Small intestine (tissue), 7 donors: ENCODE data around the gene ZFPL1. TPM values are rescaled to one million over a fixed set of nuclear protein-coding genes. Genes with fewer than 3 reads are reported as not detected.
A peak's percentile ranks its signal among the peaks of the same experiment; 100 is the strongest.

Source experiments
- DNase-seq, 2 donors: peaks; one replicate each; pipeline versions ENCODE4 v3.0.0 to v3.0.0-alpha.2; 2013
- FAIRE-seq: peaks from 2 replicates; lab custom pipeline; 2012; peaks lifted over from hg19 to GRCh38; lab: Jason Lieb, UNC
- H3K27ac ChIP-seq, 3 donors: one replicate each; pipeline ENCODE4 v1.5.1; 2013; ENCODE audit warnings: low read length in 2 of 3, mild to moderate bottlenecking in 2 of 3, control low read depth in 1 of 3, inconsistent platforms in 1 of 3, low read depth in 1 of 3, moderate library complexity in 1 of 3
- H3K27me3 ChIP-seq, 3 donors: one replicate each; pipeline ENCODE4 v1.6.1; 2013; ENCODE audit warnings: low read length in 3 of 3, inconsistent platforms in 1 of 3; ENCODE audit not compliant: control insufficient read depth in 3 of 3, insufficient read depth in 3 of 3
- H3K36me3 ChIP-seq, 3 donors: one replicate each; pipeline ENCODE4 v1.6.1; 2013; ENCODE audit warnings: low read length in 3 of 3, inconsistent platforms in 1 of 3, low read depth in 1 of 3, mild to moderate bottlenecking in 1 of 3, moderate library complexity in 1 of 3; ENCODE audit not compliant: control insufficient read depth in 3 of 3, insufficient read depth in 2 of 3
- H3K4me1 ChIP-seq, 3 donors: one replicate each; pipeline ENCODE4 v1.6.1; 2013; ENCODE audit warnings: low read length in 2 of 3, inconsistent platforms in 1 of 3, low read depth in 1 of 3, mild to moderate bottlenecking in 1 of 3, moderate library complexity in 1 of 3; ENCODE audit not compliant: control insufficient read depth in 3 of 3, insufficient read depth in 2 of 3
- H3K4me3 ChIP-seq, 3 donors: one replicate each; pipeline ENCODE4 v1.5.1; 2013; ENCODE audit warnings: low read length in 3 of 3, control low read depth in 1 of 3, inconsistent platforms in 1 of 3, low read depth in 1 of 3, mild to moderate bottlenecking in 1 of 3, moderate library complexity in 1 of 3
- H3K9me3 ChIP-seq, 2 donors: one replicate each; pipeline ENCODE4 v1.6.1; 2013; ENCODE audit warnings: low read depth in 1 of 2, low read length in 1 of 2; ENCODE audit not compliant: control insufficient read depth in 2 of 2, insufficient read depth in 1 of 2
- WGBS, 3 donors: extraction: QIAGEN DNeasy Blood & Tissue Kit; methylation state at CpG; one replicate each; pipeline ENCODE4 v1.1.7; 2013; 5-methylcytosine and 5-hydroxymethylcytosine counted together
- polyA plus RNA-seq, 4 donors: library from polyadenylated mRNA; stranded (reverse) in 3 of 4; unstranded in 1 of 4; fragments of 200-250 nt in 3 of 4; fragments of 120-200 nt in 1 of 4; gene quantifications; one replicate each; pipeline versions ENCODE4 v1.2.1 to v1.2.3, GENCODE V29; 2013
- donor health status: healthy with polysubstance abuse.
- donor health status: control.
- donor health status: control.
- donor health status: Bipolar disorder and iron deficiency.
- donor health status: healthy.

ZFPL1 gene
- polyA plus RNA-seq, 4 donors: 40.5 to 65.8 (median 53.7) TPM

DNA sequence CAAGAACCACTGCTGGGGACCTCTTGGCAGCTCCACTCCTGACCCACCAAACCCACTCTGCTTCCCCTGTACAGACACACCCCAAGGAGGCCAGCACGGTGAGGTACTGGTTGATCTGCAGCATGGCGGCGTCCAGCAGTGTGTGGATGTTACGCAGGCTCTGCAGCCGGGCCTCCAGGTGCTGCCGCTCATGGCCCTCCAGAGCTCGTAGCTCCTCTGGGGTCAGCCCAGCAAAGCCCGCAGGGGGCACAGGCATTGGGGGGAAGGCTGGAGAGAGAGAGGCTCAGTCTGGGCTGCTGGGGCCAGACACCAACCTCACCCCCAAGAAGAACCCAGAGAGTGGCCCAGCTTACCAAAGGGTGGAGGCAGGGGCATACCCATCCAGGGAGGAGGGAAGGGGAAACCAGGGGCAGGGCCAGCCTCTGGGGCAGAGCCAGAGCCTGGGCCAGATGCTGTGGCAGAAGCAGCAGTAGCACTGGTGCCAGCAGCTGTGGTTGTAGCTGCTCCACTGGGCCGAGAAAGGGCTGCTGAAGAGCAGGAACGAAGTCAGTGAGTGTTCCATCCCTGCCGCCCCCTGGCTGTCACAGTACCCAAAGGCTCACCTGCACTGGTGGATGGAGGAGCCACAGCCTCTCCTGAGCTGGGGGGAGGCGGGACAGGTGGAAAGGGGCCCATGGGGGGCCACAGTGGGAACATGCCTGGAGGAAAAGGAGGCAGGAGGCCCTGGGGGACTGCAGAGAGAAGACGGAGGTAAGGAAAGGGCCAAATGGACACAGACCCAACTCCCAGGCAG, 45.8 kb downstream of the ZFPL1 start:
- no peak for DNase-seq
- Histone ChIP-seq H3K27me3 (no peaks in the 10 kb centered on the region), H3K4me3 (no peak overlapping the region), H3K4me1 (peaks cover 0 to 10% (median 4%) of the 10 kb centered on the region in 3 donors), H3K36me3 (peaks cover 22 to 84% (median 37%) of the 10 kb centered on the region in 3 donors), H3K9me3 (no peaks in the 10 kb centered on the region), H3K27ac (no peak overlapping the region)
- no peak for FAIRE-seq
- WGBS, 3 donors: 87 to 91% (median 91%) methylated on average over 12 to 13 of the region's 13 CpGs

- H3K27ac ChIP-seq: no peak overlapping the region
- H3K36me3 ChIP-seq: peaks cover 22 to 75% (median 35%) of the 10 kb centered on the region in 3 donors
- H3K4me3 ChIP-seq: no peak overlapping the region
- DNase-seq: no peak
- WGBS, 3 donors: 85 to 87% (median 86%) methylated on average over 18 to 19 of the region's 19 CpGs
- H3K9me3 ChIP-seq: no peaks in the 10 kb centered on the region
- FAIRE-seq: no peak
- H3K4me1 ChIP-seq: peaks cover 0 to 16% (median 4%) of the 10 kb centered on the region in 3 donors
- H3K27me3 ChIP-seq: no peaks in the 10 kb centered on the region
These were observed 46.8 kb downstream of the ZFPL1 start for GRCh38 chr11:65130631-65131416.

GRCh38 chr11:65131417-65131776, 47.4 kb downstream of the ZFPL1 start:
- H3K36me3 ChIP-seq: peaks cover 22 to 69% (median 34%) of the 10 kb centered on the region in 3 donors
- 72 to 88% (median 80%) methylated on average over 3 of the region's 3 CpGs for WGBS, 3 donors
- FAIRE-seq: no peak

GRCh38 chr11:65131895-65132237, 47.8 kb downstream of the ZFPL1 start:
- FAIRE-seq (no peak), DNase-seq (no peak)
- peak overlapping the region in 1 of 3 donors; percentile 7 for H3K27ac ChIP-seq
- peaks cover 2 to 20% (median 7%) of the 10 kb centered on the region in 3 donors for H3K4me1 ChIP-seq
- peaks cover 22 to 64% (median 34%) of the 10 kb centered on the region in 3 donors for H3K36me3 ChIP-seq
- WGBS, 3 donors: 68 to 83% (median 82%) methylated on average over 6 of the region's 6 CpGs
- H3K27me3 ChIP-seq: no peaks in the 10 kb centered on the region
- no peak overlapping the region for H3K4me3 ChIP-seq
- no peaks in the 10 kb centered on the region for H3K9me3 ChIP-seq

More at GRCh38 chr11:65131417-65131776, 47.4 kb downstream of the ZFPL1 start:
- peaks cover 2 to 20% (median 4%) of the 10 kb centered on the region in 3 donors for H3K4me1 ChIP-seq
- no peak overlapping the region for H3K4me3 ChIP-seq
- no peak overlapping the region for H3K27ac ChIP-seq
- no peaks in the 10 kb centered on the region for H3K9me3 ChIP-seq
- DNase-seq: no peak
- H3K27me3 ChIP-seq: no peaks in the 10 kb centered on the region

DNA sequence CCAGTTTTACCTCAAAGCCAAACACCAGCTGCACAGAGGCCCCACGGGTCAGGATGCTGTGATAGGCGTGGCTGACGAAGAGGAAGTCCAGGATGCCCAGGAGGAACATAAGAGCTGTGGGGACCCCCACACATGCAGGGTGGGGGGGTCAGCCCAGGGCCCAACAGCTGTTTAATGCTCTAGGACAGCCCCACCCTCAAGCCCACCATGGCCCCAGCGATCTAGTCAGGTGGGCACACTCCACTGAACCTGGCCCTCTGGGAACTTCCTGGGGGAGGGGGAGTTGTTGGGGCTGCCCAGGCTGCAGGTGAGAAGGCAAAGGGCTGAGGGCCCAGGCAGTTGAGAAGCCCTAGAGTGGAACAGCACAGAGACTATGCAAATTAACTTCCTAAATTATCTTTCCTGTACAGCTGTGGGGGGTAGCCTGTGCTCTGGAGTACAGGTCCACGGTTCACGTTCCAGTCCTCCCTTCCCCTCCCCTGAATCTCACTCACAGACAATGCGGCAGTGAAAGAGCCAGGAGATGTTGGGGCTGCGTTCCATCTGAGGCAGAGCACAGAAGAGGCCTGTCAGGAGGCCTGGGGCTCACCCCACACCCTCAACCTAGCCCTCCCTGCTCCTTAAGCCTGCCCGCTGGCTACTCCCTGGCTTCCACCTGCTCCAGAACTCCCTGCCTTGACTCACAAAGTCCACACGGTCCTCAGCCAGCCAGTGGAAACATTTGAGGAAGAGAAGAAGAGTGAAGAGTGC, 48.4 kb downstream of the ZFPL1 start:
- peaks cover 2 to 20% (median 7%) of the 10 kb centered on the region in 3 donors for H3K4me1 ChIP-seq
- FAIRE-seq: no peak
- no peaks in the 10 kb centered on the region for H3K9me3 ChIP-seq
- H3K27ac ChIP-seq: peak overlapping the region in 2 of 3 donors; percentile 12 to 99
- peak overlapping the region in 1 of 3 donors; percentile 81 for H3K4me3 ChIP-seq
- H3K27me3 ChIP-seq: no peaks in the 10 kb centered on the region
- no peak for DNase-seq
- peaks cover 20 to 59% (median 28%) of the 10 kb centered on the region in 3 donors for H3K36me3 ChIP-seq
- WGBS, 3 donors: 57 to 67% (median 65%) methylated on average over 10 of the region's 10 CpGs

DNA sequence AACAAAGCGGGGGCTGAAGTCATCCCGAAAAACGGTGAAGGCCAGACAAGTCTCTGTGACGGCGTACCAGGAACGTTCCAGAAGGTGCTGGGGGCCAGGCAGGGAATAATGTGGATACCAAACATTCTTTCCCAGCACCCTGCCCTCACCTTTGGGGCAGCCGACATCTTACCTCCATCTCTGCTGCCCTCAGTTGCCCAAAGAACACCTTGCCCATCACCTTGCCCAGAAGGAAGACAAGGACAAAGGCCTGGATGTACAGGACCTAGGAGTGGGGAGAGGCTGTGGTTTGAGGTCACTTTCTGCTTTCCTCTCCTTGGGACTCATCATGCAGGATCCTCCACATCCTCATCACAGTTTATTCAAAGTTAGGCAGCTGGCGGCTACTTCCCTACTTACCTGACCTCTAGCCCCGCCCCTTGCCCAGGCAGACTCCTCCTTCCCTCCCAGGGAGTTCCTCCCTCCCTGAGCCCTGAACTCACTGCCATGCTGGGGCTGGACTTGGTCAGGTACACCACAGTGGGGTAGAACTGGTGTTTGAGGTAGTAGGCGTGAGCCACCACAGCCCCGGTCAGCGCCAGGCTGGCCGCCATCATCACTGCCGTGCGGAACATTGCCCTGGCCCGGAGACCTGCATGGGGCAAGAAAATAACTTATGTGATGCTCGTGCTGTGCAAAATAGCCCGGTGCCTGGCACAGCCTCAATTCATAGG, 49.1 kb downstream of the ZFPL1 start:
- Histone ChIP-seq H3K27ac (peak overlapping the region; percentile 97 to 99 (median 99)), H3K4me1 (peaks cover 2 to 20% (median 7%) of the 10 kb centered on the region in 3 donors), H3K9me3 (no peaks in the 10 kb centered on the region), H3K36me3 (peaks cover 14 to 51% (median 23%) of the 10 kb centered on the region in 3 donors), H3K27me3 (no peaks in the 10 kb centered on the region), H3K4me3 (peak overlapping the region; percentile 81 to 90 (median 89))
- 31 to 38% (median 33%) methylated on average over 18 of the region's 18 CpGs for WGBS, 3 donors
- FAIRE-seq (no peak), DNase-seq (peak; percentile 83 to 90)

- no peak for FAIRE-seq
- Histone ChIP-seq H3K27ac (peak overlapping the region; percentile 97 to 99 (median 99)), H3K4me1 (peaks cover 2 to 20% (median 7%) of the 10 kb centered on the region in 3 donors), H3K36me3 (peaks cover 13 to 46% (median 20%) of the 10 kb centered on the region in 3 donors), H3K4me3 (peak overlapping the region; percentile 81 to 90 (median 89)), H3K27me3 (no peaks in the 10 kb centered on the region), H3K9me3 (no peaks in the 10 kb centered on the region)
- WGBS, 3 donors: 0 to 1% (median 1%) methylated on average over 20 of the region's 20 CpGs
- DNase-seq: peak in 1 of 2 donors; percentile 31
These were observed 49.7 kb downstream of the ZFPL1 start for GRCh38 chr11:65133724-65134123.
